Islet of Langerhans (tissue), 1 donor: ENCODE results near the gene SETD1B.
A peak's percentile ranks its signal among the peaks of the same experiment; 100 is the strongest.

Experiments used
- FAIRE-seq: peaks from one replicate; lab custom pipeline; 2011; peaks lifted over from hg19 to GRCh38; lab: Jason Lieb, UNC

SETD1B gene

DNA sequence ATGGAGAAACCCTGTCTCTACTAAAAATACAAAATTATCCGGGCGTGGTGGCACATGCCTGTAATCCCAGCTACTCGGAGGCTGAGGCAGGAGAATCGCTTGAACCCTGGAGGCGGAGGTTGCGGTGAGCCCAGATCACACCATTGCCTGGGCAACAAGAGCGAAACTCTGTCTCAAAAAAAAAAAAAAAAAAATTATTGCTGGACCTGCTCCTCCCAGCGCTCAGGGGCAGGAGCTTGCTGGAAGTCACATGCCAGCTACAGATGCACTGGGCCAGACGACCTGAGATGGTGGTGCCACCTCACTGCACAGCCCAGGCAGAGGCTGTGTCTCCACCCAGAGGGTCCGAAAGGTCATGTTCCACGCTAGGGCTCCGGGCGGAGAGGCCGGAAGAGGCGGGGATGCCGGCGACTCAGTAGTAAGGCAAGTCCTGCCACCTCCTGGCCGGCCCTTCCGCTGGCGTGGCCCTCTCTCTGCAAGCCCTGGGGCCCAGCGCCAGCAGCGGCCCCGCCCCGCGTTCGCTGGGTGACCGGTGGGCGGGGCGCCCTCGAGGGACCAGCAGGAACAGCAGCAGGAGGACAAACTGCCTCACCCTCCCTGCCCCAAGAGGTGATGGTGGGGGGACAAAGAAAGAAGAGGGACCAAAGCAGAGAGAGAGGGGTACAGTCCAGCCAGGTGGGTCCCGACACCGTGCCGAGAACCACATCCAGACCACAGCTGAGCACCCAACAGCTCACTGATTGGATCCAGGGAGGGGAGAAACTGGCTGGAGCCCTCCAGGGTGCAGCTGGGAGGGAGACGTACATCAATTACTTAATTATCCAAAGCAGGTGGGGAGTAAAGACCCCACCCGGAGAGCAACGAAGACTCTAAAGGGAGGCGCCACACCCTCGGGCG lies 6.7 kb upstream of the SETD1B start:
- FAIRE-seq, result no peak

DNA sequence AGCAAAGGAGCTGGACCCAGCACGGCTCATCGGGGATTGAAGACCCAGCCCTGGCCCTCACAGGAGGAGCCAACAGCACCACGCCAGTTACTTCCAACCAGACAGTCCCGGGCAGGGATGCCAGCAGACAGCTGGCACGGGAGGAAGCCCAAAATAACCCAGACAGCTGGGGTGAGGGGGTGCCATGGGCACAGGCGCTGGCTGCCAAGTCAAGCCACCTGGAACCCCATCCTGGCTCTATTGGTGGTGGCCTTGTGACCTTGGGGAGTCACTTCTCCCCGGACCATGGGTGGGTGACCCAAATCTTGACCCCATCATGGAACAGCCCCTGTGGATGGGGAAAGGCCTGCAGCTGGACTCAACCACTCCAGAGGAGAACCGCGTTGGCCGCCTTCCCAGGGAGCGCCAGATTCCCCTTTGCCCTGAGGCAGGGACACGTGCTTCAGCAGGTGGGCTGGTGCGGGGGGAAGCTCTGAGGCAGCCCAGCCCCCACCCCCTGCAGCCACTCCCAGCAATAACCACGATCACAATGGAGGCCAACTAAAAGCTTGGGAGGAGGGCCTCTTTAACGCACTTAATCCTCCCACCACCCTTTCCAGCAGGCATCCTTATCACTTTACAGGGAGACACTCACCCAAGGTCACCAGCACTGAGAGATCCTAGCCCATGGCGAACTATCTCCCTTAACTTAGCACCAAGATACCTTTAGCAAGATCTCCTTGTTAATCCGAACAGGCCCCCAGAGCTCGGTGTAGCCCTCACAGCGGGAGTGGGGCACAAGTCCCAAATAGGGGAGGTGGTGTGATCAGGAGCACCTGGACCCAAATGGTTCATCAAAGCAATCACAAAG lies 5.6 kb upstream of the SETD1B start:
- FAIRE-seq, result no peak

DNA sequence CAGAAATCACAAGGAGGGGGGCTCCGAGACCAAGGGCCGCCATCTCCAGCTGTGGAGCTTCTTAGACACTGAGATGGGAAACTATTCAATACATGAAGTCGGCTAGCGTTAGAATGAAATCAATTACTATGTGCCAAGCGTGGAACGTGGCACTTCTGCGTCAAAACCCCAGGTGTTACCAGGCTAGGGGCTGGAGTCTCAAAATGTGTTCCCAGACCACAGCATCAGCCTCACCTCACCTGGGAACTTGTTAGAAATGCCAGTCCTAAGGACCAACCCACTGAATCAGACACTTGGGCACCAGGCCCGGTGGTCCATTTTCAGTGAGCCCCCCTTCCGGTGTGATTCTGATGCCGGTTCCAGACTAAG lies 5.0 kb upstream of the SETD1B start:
- no peak for FAIRE-seq

DNA sequence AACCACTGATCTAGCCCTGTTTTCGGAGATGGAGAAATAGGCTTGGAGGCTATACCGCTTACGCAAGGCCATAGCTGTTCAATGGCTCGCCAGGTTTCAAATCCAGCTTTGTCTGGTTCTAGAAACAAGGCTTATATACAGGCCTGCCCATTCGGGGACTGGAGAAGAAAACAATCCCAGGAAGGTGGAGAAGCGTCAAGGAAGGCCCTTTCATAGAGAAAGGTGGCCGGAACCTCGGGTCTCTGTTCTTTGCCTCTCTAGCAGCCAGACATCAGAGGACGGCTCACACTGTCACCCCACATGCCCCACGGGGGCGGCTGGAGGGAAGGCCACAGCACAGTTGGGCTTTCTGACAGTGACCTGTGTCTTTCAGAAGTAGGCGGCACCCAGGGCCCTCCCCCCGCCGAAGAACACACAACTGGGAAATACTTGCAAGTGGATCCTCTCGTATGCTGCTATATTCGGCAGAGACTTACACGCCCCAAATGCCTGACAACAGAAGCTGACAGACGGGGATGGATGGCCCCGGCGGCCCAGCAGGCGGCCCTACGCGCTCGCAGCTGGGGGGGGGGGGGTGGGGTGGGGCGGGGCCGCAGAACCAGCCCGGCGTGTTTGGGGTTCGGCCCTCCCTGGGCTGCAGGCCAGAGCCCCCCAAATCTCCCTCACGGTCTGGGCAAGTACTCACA lies 4.5 kb upstream of the SETD1B start:
- no peak for FAIRE-seq

DNA sequence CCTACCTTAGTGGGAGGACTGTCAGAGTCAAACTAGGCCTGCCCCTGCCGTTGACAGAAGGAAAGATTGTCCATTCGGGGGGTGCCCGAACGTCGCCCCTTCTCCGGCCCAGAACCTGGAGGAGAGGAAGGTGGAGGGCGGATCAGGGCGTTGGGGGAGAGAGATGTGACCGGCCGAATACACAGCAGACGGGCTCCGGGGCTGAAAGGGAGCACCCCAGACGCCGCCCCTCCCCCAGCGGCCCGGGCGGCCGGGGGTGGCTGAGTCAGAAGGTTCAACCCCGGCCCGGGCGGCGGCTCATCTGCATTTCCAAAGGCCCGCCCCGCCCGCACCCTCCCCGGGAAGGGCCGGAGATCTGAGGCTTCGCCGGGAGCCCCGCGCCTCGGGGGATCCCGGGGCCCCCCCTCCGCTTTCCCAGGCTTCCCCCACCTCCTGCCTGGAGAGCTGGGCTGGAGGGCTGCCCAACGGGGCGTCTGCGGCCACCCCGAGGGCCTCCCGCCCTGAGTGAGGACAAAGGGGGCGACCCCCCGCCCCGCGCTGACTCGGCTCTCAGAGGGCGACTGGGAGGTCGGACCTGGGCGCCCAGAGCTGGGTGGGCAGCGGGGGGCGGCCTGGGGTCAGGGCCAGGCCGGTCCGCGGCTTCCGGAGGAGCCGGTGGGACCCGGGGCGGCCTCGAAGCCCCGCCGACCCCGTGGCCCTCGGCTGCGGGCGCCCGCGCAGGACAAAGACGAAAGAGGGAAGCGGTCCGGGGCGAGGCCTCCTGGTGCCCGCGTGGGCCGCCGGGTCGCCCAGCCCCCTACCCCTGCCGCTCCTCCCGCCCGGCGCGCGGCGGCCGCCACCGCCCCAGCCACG lies 3.7 kb upstream of the SETD1B start:
- no peak for FAIRE-seq

DNA sequence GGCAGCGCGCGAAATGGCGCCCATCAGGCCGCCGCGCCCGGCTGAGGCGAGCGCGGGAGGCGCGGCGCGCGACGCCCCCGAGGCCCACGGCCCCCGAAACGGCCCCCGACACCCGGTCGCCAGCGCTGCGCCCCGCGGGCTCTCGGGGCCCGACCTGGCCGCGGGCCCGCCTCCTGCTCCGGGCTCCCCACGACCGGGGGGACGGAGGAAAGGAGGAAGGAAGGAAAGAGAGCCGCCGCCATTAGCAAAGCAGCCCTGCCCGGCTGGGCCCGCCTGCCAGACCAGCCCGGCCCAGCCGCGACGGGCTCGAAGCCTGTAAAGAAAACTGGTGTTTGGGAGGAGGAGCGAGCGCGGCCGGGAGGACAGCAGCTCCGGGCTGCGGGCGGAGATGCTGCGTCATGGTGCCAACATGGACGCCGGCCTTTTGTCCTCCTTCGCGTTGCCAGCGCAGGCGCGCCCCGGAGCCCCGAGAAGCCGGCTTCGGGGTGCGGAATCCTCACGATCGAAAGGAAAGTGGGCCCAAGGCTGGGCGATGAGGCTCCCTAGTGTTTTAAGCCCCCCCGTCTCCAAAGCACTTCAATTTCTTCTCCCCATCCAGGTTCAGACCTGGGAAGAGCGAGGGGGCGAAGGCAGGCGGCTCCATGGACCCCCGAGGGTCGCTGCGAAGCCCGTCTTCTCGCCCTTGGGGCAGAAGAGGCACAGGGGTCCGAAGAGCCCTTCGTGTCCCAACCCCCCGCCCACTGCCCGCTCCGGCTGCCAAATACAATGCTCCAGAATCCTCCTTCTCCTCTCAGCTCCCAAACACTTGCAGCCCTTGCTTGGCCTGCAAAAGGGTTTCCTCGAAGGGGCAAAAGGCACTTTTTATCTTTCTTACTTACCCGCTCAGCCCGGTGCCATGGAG lies 2.9 kb upstream of the SETD1B start:
- FAIRE-seq, result no peak

DNA sequence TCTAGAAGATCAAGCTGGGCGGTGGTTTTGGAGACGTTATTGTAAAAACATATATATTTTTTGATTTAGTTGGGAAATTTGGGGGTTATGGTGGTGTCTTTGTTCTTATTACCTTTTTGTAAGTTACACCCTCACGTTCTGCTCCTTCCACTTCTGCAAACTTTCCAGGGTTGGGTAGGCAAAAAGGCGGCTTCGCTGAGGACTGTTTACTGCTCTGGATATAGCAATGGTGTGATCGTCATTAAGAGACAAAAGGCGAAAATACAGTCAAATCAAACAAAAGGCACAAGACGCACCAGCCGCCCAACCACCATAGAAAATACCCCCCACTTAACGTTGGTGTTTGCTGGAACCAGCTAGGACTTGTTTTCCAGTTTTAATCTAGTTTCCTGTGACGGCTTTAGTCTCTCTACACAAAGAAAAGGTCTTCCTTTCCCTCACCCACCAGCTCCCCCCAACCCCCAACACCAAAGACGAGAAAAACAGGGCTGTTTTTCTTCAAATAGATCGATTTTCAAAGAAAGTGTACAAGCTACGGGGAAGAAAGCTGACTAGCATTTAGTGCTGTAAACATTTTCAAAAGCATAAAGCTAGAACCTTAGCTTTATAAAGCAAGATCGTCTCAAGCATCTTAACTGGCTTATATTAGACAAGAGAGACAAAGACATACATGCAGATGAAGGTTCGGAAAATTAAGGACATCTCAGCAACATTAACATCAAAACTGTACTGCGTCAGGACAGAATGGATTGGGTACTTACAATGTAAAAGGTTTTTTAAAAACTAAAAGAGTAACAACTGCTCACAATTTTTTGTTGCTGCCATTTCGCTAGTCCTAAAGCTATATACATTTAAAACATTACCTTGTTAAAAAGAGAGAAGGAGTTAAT lies 2.0 kb upstream of the SETD1B start:
- FAIRE-seq, result peak; percentile 9

DNA sequence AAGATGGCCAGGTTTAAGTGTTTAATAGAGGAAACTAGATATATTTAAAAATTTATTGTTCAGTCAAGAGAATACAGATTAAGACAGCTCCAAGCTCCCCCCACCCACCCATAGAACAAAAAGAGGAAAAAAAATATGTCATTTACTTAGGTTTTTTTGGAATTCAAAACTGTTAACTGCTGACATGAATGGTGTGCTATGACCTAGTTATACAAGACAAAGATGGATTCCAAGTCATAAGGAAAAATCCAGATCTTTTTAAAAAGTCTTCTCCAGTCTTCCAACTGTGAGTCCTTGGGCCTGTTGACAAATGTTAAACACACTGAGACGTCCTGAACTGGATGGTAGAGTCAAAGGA lies 1.3 kb upstream of the SETD1B start:
- no peak for FAIRE-seq

DNA sequence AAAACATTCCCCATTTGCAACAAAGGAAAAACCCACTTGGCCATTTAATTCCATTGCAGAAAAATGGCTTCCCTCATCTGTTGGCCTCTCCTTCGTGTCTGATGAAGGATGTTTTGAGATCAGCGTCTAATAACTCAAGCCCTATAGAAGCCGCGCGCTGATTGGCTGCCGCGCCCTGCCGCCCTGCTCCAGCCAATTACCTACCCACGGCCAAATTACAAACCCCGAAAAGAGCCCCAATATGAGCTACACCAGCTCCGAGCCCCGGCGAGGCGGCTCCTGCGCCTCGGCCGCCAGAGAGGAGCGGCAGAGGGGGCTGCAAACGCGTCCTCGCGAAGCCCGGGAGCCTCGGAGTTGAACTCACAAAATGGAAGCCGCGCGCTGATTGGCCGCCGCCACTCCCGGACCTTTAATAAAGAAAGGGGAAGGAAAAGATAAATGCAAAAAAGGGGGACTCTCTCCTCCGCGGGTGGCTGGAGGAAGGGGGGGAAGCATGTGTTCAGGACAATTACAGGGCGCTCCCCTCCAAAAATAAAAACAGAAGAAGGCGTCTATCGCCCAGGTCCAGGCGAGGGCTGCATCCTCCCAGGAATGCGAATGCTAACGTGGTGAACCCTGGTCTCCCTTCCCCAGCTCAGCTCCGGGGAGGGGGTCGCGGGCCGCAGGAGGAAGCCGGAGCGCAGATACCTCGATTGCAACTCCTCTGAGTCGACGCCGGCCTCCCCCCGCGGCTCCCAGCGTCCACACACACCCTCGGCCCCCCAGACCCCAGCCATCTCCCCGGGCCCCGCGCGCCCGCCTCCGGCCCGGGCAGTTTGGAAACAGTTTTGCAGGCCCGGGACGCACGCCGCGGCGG lies 738 bp upstream of the SETD1B start:
- FAIRE-seq, result peak; percentile 86

DNA sequence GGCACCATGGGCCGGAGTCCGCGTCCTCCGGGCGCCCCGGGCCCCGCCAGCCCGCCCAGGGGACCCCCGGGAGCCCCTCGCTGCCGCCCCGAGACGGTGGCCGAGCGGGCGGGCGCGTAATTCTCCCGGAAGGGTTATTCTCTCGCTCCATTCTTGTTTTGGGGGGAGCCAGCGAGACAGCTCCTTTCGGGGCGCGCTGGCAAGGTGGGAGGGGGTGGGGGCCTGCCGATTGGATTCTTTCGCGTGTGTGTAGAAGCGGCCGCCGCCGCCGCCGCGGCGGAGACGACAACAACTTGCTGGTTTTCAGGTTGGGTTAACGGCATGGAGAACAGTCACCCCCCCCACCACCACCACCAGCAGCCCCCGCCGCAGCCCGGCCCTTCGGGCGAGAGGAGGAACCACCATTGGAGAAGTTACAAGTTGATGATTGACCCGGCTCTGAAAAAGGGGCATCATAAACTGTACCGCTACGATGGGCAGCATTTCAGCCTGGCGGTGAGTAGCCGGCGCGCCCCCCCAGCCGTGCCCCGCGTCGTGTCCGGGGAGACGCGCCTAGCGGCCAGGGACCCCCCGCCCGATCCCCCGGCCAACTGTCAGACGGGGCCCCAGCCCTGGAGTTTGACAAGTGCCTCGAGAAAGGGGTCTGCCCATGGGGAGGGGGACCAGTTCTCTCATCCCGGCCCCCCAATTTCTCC lies 755 bp downstream of the SETD1B start:
- FAIRE-seq, result no peak

DNA sequence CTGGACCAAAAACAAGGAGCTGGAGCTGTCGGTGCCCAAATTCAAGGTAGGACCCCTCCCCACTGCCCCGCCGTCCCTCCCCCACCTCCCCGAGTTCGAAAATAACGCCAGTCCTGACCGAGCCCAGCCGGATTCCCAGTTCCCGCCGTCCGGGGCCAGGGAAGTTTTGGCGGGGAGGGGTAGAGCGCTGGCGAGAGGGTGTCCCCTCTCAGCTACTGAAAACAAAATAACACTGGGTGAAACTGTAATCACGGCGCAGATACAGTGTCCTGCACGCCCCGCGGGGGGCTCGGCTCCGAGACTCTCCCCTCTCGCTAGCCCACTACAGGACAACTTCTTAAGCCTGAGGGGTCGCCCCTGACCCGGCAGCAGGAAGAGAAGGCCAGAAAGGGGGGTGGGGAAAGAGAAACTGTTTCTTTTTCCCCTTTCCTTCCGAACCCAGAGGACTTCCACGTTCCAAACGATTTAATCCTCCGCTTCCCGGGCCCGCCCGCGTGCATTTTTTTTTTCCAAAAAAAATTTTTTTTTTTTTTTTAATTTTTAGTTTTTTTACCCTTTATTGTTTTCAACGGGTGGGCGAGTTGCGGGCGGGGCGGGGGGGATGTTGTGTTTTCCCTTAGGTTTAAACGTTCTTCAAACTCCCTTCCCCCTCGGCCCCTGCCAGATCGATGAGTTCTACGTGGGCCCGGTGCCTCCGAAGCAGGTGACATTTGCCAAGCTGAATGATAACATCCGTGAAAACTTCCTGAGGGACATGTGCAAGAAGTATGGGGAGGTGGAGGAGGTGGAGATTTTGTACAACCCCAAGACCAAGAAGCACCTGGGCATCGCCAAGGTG lies 1.6 kb downstream of the SETD1B start:
- no peak for FAIRE-seq

DNA sequence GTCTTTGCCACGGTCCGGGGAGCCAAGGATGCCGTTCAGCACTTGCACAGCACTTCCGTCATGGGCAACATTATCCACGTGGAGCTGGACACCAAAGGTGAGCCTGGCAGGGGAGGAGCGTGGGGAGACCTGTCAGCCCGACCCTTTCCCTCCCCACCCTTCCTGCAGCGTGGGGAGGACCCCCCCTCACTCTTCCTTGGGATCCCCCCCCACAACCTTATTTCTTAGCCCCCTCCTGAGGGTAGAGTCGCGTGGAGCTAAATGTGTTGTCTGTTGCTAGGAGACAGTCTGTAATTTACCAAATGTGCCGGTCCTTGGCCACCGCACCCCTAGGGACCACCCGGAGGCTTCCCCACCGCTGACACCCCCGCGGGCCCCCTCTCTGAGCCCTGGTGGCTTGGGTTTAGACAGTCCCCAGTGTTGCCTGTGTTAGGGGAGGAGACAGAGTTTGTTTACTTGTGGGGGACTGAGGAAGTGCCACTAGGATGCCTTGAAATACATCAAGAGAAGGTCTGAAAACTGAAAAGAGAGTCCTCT lies 2.3 kb downstream of the SETD1B start:
- FAIRE-seq, result no peak

DNA sequence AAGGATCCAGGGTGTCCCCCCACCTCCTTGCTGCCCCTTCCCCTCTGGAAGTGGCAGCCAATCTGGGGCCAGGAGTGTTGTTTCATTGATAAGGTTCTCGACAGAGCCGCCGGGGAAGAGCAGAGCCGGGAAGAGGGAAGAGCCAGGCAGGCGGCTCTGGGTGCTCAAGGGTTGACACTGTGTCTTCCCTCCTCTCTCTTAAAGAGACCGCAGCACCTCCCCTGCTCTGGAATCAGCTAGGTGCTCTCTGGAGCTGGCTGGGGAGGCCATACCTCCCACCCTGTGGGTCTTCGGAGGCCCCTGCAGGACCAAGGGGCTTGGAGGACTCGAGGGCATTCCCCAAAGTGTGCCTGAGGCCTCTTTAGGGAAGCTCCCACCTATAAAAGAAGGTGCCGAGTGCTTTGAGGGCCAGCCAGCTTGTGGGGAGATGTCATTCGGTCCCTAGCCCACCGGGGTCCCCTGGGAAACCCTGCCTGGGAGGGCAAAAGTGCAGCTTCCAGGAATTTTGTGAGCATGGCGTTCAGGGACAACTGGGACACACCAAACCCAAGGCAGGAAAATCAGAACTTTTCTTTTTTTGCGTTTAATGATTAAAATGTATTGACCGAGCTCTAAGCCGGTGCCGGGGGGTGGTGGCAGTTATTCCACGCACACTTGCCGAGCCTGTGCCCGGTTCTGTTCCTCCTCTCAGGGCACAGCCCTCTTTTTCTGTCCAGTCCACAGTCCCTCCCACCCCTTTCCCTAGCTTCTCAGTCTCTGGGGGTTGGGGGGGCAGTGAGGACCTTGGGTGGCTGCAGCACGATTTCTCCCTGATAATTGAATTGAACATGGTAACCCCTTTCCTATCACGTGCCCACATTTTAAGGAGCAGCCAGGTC lies 3.0 kb downstream of the SETD1B start:
- FAIRE-seq, result no peak

DNA sequence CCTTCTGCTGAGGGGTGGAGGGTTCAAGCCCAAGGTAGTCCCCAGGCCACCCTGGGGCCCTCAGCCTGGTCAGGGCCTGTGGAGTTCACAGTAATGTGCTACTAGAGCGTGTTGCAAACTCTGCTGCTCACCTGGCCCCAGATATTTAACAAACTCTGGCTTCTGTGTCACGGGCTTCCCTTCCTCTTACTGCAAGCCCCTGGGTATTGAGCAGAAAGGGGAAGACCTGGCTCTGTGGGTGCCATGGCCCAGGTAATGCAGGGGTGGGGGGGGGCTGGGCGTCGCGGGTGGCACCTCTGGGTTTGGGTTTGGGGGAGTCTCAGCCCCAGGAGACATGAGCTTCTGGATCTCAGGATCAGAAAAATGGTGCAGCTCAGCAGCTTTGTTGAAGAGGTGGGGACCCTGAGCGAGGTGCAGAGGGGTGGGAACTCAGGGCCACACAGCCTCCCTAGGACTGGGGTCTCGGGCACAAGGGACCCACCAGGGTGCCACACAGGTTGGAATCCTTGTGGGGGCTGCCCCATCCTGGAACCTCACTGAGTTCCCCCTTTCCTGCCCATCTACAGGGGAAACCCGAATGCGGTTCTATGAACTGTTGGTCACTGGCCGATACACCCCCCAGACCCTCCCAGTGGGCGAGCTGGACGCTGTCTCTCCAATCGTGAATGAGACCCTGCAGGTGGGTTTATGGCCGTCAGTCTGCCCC lies 4.0 kb downstream of the SETD1B start:
- FAIRE-seq, result no peak

DNA sequence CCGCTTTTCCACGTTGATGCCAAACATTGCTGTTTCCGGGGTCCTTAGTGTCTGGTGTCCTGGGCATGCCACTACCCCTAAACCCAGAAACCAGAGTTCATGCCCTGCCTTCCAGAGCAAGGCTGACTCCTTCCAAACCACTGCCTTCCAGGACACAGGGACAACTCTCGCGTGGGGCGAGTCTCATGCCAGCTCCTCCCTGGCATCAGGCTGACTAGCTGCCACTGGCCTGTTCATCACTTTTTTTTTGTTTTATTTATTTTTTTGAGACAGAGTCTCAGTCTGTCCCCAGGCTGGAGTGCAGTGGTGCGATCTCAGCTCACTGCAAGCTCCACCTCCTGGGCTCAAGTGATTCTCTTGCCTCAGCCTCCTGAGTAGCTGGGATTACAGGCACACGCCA lies 4.8 kb downstream of the SETD1B start:
- no peak for FAIRE-seq
